ENCODE results near the gene WWTR1.

GRCh38 chr3:149701206-149701976 lies 43.6 kb upstream of the WWTR1 start:
- TF ChIP-seq POLR2A (IDR thresholded peaks at IDR 0.05; ENCODE audit: low read depth, low read length) (no peak), POU2F2 (IDR thresholded peaks at IDR 0.05; ENCODE audit: low read depth, low read length) (no peak), TAF1 (IDR thresholded peaks at IDR 0.05; ENCODE audit: low read depth, low read length) (no peak), POLR2AphosphoS5 (IDR thresholded peaks at IDR 0.05; ENCODE audit: low read depth, low read length) (no peak), PAX5 (IDR thresholded peaks at IDR 0.05; ENCODE audit: insufficient read depth, low read length, severe bottlenecking) (no peak), SPI1 (IDR thresholded peaks at IDR 0.05; ENCODE audit: low read depth, low read length) (no peak)

All from GM12891 (cell line).